OCI-LY3 (cell line): Measurements from ENCODE around the gene DRD5.

Experiments used
- H2AFZ ChIP-seq: fragments of 200-600, 300-600 bp; shearing (Covaris generic); 2 replicates; pipeline ENCODE4 v1.6.0; 2014; ENCODE audit warnings: antibody characterized with exemption, low read depth, low read length
- H3K27ac ChIP-seq: fragments of 200-600, 300-600 bp; sonication (generic); 2 replicates; pipeline ENCODE4 v1.5.1; 2014; ENCODE audit warnings: mild to moderate bottlenecking, low read length, moderate library complexity, mixed read lengths
- H3K27me3 ChIP-seq: fragments of 200-600, 300-600 bp; sonication (generic); 2 replicates; pipeline ENCODE4 v1.6.1; 2014; ENCODE audit warnings: low read depth, low read length, mixed read lengths
- H3K36me3 ChIP-seq: fragments of 200-600, 300-600 bp; sonication (generic); replicated peaks from 2 replicates; pipeline ENCODE3; 2014; ENCODE audit warnings: low read depth, low read length, mixed read lengths
- H3K4me1 ChIP-seq: fragments of 300-600, 200-600 bp; sonication (generic); 2 replicates; pipeline ENCODE4 v1.6.1; 2014; ENCODE audit warnings: low read length, mixed read lengths
- H3K4me2 ChIP-seq: fragments of 200-600, 300-600 bp; sonication (generic); 2 replicates; pipeline ENCODE4 v1.6.1; 2014; ENCODE audit warnings: low read length, mixed read lengths
- H3K4me3 ChIP-seq: fragments of 300-600, 200-600 bp; sonication (generic); 2 replicates; pipeline ENCODE4 v1.5.1; 2014; ENCODE audit warnings: antibody characterized with exemption, mild to moderate bottlenecking, low read length, moderate library complexity
- H3K79me2 ChIP-seq: fragments of 300-600, 200-600 bp; shearing (Covaris generic); 2 replicates; pipeline ENCODE4 v1.6.1; 2014; ENCODE audit warnings: mild to moderate bottlenecking, low read length, mixed read lengths
- H3K9ac ChIP-seq: fragments of 300-600, 200-600 bp; shearing (Covaris generic); 2 replicates; pipeline ENCODE4 v1.6.0; 2014; ENCODE audit warnings: mild to moderate bottlenecking, low read length, moderate library complexity
- H3K9me3 ChIP-seq: fragments of 200-600, 300-600 bp; shearing (Covaris generic); 2 replicates; pipeline ENCODE4 v1.6.1; 2014; ENCODE audit warnings: low read length, mixed read lengths; ENCODE audit not compliant: insufficient read depth
- H4K20me1 ChIP-seq: fragments of 200-600, 300-600 bp; sonication (generic); 2 replicates; pipeline ENCODE4 v1.6.1; 2016; ENCODE audit warnings: low read length, mixed read lengths; ENCODE audit not compliant: insufficient read depth
- EZH2phosphoT487 ChIP-seq: fragments of 200-600 bp; shearing (Covaris generic); IDR thresholded peaks from 2 replicates; pipeline ENCODE4 v1.6.1; 2018; ENCODE audit warnings: antibody characterized with exemption, mixed run types, low read depth
- TF ChIP-seq, protein P1 (sequence below): fragments of 200-600, 300-600 bp; sonication (generic); IDR thresholded peaks from 2 replicates; pipeline ENCODE4 v1.5.1; 2014; ENCODE audit warnings: antibody characterized with exemption, low read length, low read depth

Gene DRD5

DNA sequence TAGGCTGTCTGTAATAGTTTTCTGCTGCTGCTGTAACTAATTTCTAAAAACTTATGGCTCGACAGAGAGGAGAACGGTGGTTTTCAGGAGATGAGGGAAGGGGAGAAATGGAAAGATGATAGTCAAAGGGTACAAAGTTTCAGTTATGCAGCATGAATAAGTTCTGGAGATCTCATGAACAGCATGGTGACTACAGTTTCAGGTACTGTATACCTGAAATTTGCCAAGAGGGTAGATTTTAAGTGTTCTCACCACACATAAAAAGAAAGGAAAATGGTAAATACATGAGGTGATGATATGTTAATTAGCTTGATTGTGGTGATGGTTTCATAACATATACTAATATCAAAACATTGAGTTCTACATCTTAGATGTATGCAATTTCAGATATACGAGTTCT, 34.9 kb downstream of the DRD5 start:
- H3K9me3 ChIP-seq = no peaks in the 10 kb centered on the region
- H3K4me2 ChIP-seq = no peak overlapping the region
- peaks cover 18% of the 10 kb centered on the region for H3K27me3 ChIP-seq
- peaks cover 28% of the 10 kb centered on the region for H3K4me1 ChIP-seq
- no peak overlapping the region for H3K27ac ChIP-seq
- H3K36me3 ChIP-seq = no peaks in the 10 kb centered on the region
- H2AFZ ChIP-seq = no peak overlapping the region
- no peaks in the 10 kb centered on the region for H3K79me2 ChIP-seq
- TF ChIP-seq, protein P1, sequence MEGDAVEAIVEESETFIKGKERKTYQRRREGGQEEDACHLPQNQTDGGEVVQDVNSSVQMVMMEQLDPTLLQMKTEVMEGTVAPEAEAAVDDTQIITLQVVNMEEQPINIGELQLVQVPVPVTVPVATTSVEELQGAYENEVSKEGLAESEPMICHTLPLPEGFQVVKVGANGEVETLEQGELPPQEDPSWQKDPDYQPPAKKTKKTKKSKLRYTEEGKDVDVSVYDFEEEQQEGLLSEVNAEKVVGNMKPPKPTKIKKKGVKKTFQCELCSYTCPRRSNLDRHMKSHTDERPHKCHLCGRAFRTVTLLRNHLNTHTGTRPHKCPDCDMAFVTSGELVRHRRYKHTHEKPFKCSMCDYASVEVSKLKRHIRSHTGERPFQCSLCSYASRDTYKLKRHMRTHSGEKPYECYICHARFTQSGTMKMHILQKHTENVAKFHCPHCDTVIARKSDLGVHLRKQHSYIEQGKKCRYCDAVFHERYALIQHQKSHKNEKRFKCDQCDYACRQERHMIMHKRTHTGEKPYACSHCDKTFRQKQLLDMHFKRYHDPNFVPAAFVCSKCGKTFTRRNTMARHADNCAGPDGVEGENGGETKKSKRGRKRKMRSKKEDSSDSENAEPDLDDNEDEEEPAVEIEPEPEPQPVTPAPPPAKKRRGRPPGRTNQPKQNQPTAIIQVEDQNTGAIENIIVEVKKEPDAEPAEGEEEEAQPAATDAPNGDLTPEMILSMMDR = no peak
- no peak for TF ChIP-seq EZH2phosphoT487
- H4K20me1 ChIP-seq = no peaks in the 10 kb centered on the region
- H3K4me3 ChIP-seq = no peak overlapping the region
- H3K9ac ChIP-seq = no peak overlapping the region

DNA sequence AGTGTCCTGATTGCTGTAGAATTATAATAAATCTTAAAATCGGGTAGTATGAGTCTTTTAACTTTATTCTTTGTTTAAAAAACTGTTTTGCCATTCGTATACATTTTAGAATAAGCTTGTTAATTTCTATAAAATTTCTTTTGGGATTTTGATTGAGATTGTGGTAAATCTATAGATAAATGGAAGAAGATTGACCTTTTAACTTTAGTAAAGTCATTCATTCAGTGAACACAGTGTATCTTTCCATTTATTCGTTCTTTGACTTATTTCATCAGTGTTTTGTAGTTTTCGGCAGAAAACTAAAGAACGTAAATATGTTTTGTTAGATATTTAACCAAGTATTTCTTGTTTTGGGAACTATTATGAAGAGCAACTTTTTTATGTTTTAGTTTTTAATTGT, 38.9 kb downstream of the DRD5 start:
- no peak for TF ChIP-seq EZH2phosphoT487
- TF ChIP-seq, protein P1 = no peak
- Histone ChIP-seq H3K27me3 (peaks cover 7% of the 10 kb centered on the region; the same call in 1 of the 2 replicates), H3K79me2 (no peaks in the 10 kb centered on the region), H3K27ac (no peak overlapping the region), H4K20me1 (no peaks in the 10 kb centered on the region), H3K4me1 (peaks cover 5% of the 10 kb centered on the region; the same call in 1 of the 2 replicates), H2AFZ (no peak overlapping the region), H3K4me2 (no peak overlapping the region), H3K36me3 (no peaks in the 10 kb centered on the region), H3K4me3 (no peak overlapping the region), H3K9ac (no peak overlapping the region), H3K9me3 (no peaks in the 10 kb centered on the region)

- TF ChIP-seq, protein P1 = no peak
- TF ChIP-seq EZH2phosphoT487 = no peak
- H2AFZ ChIP-seq = no peak overlapping the region
- no peaks in the 10 kb centered on the region for H3K36me3 ChIP-seq
- H4K20me1 ChIP-seq = no peaks in the 10 kb centered on the region
- no peaks in the 10 kb centered on the region for H3K9me3 ChIP-seq
- H3K79me2 ChIP-seq = no peaks in the 10 kb centered on the region
- H3K9ac ChIP-seq = no peak overlapping the region
- H3K27me3 ChIP-seq = peaks cover 2% of the 10 kb centered on the region; the same call in 1 of the 2 replicates
- H3K4me3 ChIP-seq = no peak overlapping the region
- H3K4me2 ChIP-seq = no peak overlapping the region
- no peak overlapping the region for H3K27ac ChIP-seq
- no peaks in the 10 kb centered on the region for H3K4me1 ChIP-seq
Measured at GRCh38 chr4:9825049-9825448, 43.6 kb downstream of the DRD5 start.

- H3K4me2 ChIP-seq = no peak overlapping the region
Measured at GRCh38 chr4:9826551-9826950, 45.1 kb downstream of the DRD5 start.

More at GRCh38 chr4:9826551-9826950, 45.1 kb downstream of the DRD5 start:
- Histone ChIP-seq H3K4me3 (no peak overlapping the region), H3K79me2 (no peaks in the 10 kb centered on the region), H4K20me1 (no peaks in the 10 kb centered on the region), H3K27me3 (peaks cover 2% of the 10 kb centered on the region; the same call in 1 of the 2 replicates), H3K9ac (no peak overlapping the region), H3K9me3 (no peaks in the 10 kb centered on the region), H3K36me3 (no peaks in the 10 kb centered on the region), H3K4me1 (no peaks in the 10 kb centered on the region), H2AFZ (no peak overlapping the region), H3K27ac (no peak overlapping the region)
- TF ChIP-seq, protein P1 = no peak
- no peak for TF ChIP-seq EZH2phosphoT487
